K562 (cell line): ENCODE measurements around the gene CATSPER4. TPM values are rescaled to one million over a fixed set of nuclear protein-coding genes. Genes with fewer than 3 reads are reported as not detected.

ENCODE experiments used
- ARNT ChIP-seq, 2 experiments: fragments of 450-650 bp; IDR thresholded peaks; 2 replicates each; pipeline ENCODE4 v1.6.1; 2016; ENCODE audit warnings: mild to moderate bottlenecking in 1 of 2
- KDM1A ChIP-seq, 2 experiments: fragments of 450-650 bp; IDR thresholded peaks; 2 replicates each; pipeline ENCODE4 v1.6.1; 2016; ENCODE audit warnings: mild to moderate bottlenecking in 2 of 2
- MAFF ChIP-seq: IDR thresholded peaks from 2 replicates; pipeline ENCODE4 v1.6.1; 2012; ENCODE audit warnings: low read length, improper control_type of control experiment
- MED1 ChIP-seq: sonication (generic); formaldehyde crosslinking; IDR thresholded peaks from 2 replicates; pipeline ENCODE4 v1.8.1; 2023; ENCODE audit warnings: missing genetic modification reagents, borderline replicate concordance
- PTBP1 ChIP-seq: fragments of 200-400 bp; formaldehyde crosslinking; IDR thresholded peaks from 2 replicates; pipeline ENCODE4 v1.6.1; 2017; ENCODE audit warnings: low read depth, low read length
- RAD21 ChIP-seq, 2 experiments: fragments of 250-450 bp in 1 of 2; fragments of 450-650 bp in 1 of 2; sonication (Bioruptor Pico) in 1 of 2; formaldehyde crosslinking in 1 of 2; IDR thresholded peaks in 1 of 2; conservative IDR thresholded peaks in 1 of 2; 2 replicates each; pipeline versions ENCODE4 v1.4.0 to v1.8.0; 2020 to 2022; ENCODE audit warnings: mild to moderate bottlenecking in 2 of 2, moderate library complexity in 1 of 2
- RNF219 ChIP-seq: fragments of 250-450 bp; sonication (Bioruptor Pico); IDR thresholded peaks from 2 replicates; pipeline ENCODE4 v1.5.0; 2022; ENCODE audit warnings: mild to moderate bottlenecking
- ZHX1 ChIP-seq: fragments of 150-350 bp; conservative IDR thresholded peaks from 2 replicates; pipeline ENCODE4 v1.6.1; 2014; ENCODE audit warnings: low read length
- ZMIZ1 ChIP-seq, 2 experiments: fragments of 150-350 bp in 1 of 2; IDR thresholded peaks; 2 replicates each; pipeline ENCODE4 v1.6.1; 2012 to 2016; ENCODE audit warnings: low read depth in 2 of 2, low read length in 2 of 2, mild to moderate bottlenecking in 1 of 2, moderate library complexity in 1 of 2
- ZNF609 ChIP-seq: sonication (generic); formaldehyde crosslinking; IDR thresholded peaks from 2 replicates; pipeline ENCODE4 v1.8.1; 2023; ENCODE audit warnings: missing genetic modification reagents, mild to moderate bottlenecking, borderline replicate concordance
- ZNF699 ChIP-seq: fragments of 250-450 bp; sonication (Bioruptor Pico); IDR thresholded peaks from 2 replicates; pipeline ENCODE4 v1.8.0; 2021; ENCODE audit warnings: mild to moderate bottlenecking, moderate library complexity; ENCODE audit not compliant: insufficient replicate concordance
- polyA plus RNA-seq, 8 experiments: library from polyadenylated mRNA; depleted of rRNA in 4 of 8; stranded (reverse) in 5 of 8; unstranded in 3 of 8; fragments of >200 nt; fragmentation: Nextera tagmentation in 2 of 8; fragmentation: Illumina TruSeq in 1 of 8; extraction: Ambion mirVana in 2 of 8; extraction: Trizol in 1 of 8; gene quantifications; 2 replicates each; pipeline versions ENCODE4 v1.2.1 to v1.2.3, GENCODE V29; 2011 to 2014; ENCODE audit warnings: inconsistent platforms in 1 of 8, missing spikeins in 1 of 8
- total RNA-seq, 7 experiments: library from RNA; depleted of rRNA in 6 of 7; stranded (reverse); fragments of >200 nt in 6 of 7; fragmentation: Illumina TruSeq in 2 of 7; extraction: Trizol in 2 of 7; gene quantifications; 2 replicates each; pipeline versions ENCODE4 v1.2.1 to v1.2.3, GENCODE V29; 2011 to 2021; ENCODE audit warnings: low replicate concordance in 1 of 7

Gene CATSPER4
- total and polyA plus RNA-seq, 9 of the 15 experiments (the other 6 are each of a cell fraction or from before 2014, with no cell fraction given), result 0.04 to 0.13 TPM; not detected in 7

- TF ChIP-seq ZNF609 (CRISPR knock-in tag) (no peak), ZMIZ1 (IDR thresholded peaks at IDR 0.05; ENCODE audit: low read depth in 2 of 2, low read length in 2 of 2) (no peak), ARNT (IDR thresholded peaks at IDR 0.05) (peak in 1 of 2 experiments; percentile 27; a peak in 1 of 4 replicates), ZHX1 (no peak), RAD21 (CRISPR knock-in tag; conservative IDR thresholded peaks at IDR 0.05 in 1 of 2, IDR thresholded peaks at IDR 0.05 in 1 of 2) (peak in 1 of 2 experiments; percentile 25; a peak in 1 of 4 replicates), KDM1A (IDR thresholded peaks at IDR 0.05) (peak; percentile 21 to 53; a peak in 3 of 4 replicates), PTBP1 (no peak), MAFF (peak; percentile 98), RNF219 (CRISPR knock-in tag) (no peak), ZNF699 (CRISPR knock-in tag) (no peak), MED1 (no peak)
Observed at GRCh38 chr1:26237230-26237966, 47.0 kb downstream of the CATSPER4 start (continued).
